Stimulated activated naive CD4-positive, alpha-beta T cell treated with Interleukin-2 at 50 U/mL for 16 hours (primary cell): ENCODE measurements around the gene VPS4B.
"Not testable (repeated sequence)": the region's sequence is repeated elsewhere in the genome, so short reads cannot be mapped to it uniquely, and the experiment has no call there.

Experiments used
- DNase-seq: peaks from one replicate; lab custom pipeline; 2025; lab: John Stamatoyannopoulos, UW

Gene VPS4B

DNA sequence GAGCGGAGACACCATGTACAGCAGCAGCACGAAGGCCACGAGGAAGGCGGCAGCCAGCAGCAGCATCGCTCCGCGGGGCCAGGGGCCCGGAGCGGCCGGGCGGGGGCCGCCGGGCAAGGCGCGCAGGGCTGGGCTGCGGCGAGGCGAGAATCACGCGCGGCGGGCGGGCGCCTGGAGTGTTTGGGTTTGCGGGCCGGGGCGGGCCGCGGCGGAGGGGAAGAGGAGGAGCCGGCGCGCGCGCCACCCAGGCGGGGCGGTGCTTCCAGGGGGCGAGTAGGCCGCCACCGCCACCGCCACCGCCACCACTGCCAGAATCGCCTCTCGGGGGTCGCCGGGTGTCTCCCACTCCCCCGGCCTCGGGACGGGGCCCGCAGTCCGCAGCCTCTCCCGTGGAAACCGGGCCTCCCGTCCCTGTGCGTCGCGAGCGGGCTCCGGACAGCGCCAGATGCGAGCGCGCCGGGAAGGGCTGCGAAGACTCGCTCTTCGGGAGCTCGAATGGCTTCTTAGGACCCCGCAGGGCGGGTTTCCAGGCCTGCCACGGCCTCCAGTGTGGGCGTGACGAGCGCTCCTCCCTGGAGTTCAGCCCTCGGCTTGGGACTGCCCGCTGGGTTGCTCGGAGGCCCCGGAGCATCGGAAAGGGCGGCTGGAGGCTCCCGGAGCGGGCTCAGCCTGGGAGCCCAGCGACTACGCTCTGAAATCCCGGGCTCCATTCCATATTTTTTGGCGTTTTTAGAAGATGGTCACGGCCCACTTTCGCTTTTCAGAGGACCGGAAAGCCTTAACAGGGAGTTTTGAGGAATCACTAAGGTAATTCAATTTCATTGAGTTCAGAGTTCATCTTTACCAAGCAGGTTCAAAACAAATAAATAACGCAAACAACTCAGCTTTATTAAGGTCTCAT, 55.0 kb downstream of the VPS4B start, which contains the start of gene KDSR:
KDSR (minus strand) TSS at position 154 of the 901 bp plus-strand sequence; CDS start at position 66, 88 bp downstream.
- peak; percentile 74 for DNase-seq

DNA sequence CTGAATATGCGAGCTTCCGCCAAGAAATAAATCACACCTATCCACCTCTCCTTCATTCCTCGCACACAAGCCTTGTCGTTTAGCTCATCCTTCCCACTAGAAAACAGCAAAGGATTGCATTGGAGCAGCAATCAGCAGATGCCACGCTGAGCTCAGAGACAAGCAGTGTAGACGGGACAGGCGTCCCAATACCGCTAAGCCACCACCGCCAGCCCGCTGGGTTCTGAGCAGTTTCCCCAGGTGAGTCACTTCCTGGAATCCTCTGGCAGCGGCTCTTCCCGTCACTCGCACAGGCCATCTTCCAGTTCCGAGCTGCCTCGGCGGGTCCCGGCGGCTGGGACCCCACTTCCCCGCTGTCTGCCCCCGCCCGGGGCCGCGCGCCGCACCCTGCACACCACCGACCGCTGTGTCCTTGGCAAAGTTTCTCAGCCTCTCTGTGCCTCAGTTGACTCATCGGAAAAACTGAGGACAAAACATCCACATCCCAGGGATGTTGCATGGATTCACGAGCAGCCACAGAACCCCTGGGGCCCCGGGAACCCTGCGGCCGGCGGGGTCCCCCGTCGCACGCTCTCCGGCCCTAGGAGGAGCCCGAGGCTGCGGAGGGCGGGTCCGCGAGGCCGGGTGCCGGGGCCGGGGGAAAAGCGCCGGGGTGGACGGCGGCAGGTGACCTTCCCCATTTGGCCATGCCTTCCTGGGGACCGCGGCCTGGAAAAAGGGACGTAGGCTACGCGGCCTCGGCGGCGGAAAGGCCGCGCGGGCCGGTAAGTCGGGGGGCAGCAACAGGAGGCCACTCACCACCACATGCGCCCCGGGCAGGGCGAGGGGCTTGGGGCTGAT, 55.8 kb downstream of the VPS4B start:
- peak; percentile 67 for DNase-seq

DNA sequence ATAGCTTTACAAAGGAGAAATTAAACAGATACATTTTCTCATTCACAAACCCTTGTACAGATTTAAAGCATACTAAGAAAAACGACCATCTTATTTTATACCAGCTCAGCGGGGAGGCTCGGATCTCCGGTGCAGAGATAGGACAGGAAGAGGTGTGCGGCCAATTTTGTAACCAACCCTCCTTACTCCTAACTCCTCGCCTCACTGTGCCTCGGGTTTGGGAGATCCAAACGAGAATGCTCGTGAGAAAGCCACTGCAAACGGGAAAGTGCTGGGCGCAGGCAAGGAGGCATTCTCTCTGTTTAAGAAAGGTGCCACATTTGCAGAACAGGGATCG, 56.4 kb downstream of the VPS4B start:
- no peak for DNase-seq

DNA sequence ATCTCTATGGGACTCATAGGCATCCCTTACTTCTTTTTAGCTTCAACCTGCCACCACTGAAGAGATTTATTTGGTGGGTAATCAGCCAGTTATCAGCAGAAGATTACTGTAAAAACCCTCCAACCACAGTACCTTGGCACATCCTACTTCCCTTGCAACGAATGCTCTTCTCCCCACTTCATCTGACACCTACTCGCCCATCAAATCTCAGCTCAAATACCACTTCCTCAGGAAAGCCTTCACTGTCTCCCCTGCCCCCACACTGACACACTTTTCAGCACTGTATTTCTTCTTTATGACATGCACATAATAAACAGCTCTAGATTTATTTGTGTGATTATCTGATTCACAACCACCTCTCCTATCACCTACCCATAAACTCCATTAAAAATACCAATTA, 58.3 kb downstream of the VPS4B start:
- peak; percentile 8 for DNase-seq

DNA sequence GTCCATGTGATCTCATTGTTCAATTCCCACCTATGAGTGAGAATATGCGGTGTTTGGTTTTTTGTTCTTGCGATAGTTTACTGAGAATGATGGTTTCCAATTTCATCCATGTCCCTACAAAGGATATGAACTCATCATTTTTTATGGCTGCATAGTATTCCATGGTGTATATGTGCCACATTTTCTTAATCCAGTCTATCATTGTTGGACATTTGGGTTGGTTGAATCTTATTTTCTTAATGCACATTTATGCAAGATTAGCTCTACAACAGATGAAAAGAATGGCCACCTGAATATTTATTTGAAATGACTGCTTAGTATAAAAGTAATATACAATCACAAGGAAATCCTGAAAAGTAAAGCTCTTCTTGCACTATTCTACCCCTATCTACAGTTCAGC, 58.9 kb downstream of the VPS4B start:
- not testable (repeated sequence) for DNase-seq

DNA sequence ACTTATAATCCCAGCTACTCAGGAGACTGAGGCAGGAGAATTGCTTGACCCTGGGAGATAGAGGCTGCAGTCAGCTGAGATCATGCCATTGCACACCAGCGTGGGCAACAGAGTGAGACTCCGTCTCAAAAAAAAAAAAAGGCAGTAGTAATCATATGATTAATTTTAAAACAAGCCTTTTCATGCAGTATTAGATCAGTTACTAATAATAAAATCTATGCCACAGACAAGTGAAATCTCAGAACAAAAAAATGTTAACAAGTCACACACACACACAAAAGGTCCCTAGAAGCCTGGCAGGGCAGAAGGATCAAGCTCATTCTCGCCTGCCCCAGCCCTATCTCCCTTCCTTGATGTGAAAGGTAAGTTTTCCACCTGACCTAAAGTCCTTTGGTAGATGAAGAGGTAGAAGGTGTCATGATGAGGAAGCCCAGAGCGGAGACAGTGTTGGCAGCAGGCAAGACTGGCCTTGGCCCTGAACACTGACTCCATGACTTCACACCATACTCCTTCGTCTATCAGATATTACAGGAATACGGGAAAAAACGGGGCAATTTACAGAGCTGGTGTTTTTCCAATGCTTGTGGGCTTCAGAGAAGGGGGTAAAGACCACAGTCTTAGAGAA, 65.9 kb downstream of the VPS4B start:
- DNase-seq, result no peak

DNA sequence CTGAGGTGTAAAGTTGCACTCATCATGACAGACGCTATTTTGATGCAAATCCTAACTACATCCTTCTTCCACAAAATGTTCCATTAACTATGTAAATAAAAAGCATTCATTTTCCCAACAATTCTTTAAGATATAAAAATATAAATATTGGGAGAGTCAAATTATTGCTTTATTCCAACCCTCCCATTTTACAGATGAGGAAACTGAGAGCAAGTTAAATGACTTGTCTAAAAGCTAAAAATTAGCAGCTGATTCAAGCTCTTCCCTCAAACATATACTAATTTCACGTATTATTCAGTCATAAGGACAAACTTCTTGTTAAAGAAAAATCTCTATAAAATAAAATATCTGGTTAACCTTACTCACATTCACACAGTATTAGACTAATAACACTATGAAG, 72.0 kb downstream of the VPS4B start:
- DNase-seq, result no peak

DNA sequence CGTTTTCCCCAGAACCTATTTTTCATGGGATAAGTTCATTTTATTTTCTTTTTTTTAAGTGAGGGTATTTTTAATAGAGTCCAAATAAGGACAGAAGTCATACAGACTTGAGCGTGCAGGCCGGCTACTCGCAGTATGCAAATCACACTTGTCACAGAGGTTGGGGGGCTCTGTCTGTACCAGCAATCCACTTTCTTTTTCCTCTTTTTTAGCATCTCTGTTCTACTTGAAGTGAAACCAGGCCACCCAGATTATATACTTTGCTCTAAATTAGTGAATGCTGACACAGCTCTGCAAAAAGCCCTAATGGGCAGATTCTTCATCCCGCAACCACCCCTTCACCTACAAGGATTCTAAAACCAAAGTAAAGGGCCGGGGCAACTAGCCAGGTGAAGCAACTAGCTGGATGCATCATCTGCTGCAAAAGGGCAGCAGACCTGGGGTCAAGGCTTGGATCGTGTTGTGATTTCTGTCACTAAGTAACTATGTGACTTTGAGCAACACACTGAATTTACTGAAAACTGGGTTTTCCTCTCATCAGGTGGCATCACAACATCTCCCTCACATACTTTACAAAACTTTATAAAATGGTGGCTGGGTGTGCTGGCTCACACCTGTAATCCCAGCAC, 73.7 kb downstream of the VPS4B start:
- no peak for DNase-seq

DNA sequence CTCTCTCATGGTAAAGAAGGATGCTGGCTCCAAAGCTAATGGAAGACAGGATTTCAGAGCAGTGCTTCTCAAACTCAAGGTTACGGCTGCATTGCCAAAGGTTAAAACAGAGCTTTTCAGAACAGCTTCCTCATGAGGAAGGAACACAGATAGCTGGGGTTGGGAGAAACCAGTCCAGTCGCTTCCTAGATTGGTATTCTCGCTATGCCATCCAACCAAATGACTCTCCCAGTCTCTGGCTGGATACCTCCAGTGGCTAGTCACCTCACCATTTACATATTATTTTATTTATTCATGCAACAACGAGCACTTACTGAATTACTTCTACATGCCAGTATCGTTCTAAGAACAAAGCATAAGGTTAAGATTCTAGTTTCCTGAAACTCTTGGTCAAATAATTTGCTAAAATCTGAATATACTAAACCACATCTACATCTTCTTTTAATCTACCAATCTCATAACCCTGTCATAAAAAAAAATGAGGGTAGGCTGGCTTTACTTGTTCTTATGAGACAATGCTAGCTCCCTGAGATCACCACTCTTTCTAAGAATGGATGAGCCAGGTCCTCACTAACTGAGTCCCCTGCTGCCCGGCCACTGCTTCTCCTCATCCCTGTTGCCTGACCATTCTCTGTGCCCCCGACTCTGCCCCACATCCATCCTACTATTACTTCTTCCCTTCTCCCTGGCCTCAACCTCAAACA, 75.6 kb downstream of the VPS4B start:
- no peak for DNase-seq

DNA sequence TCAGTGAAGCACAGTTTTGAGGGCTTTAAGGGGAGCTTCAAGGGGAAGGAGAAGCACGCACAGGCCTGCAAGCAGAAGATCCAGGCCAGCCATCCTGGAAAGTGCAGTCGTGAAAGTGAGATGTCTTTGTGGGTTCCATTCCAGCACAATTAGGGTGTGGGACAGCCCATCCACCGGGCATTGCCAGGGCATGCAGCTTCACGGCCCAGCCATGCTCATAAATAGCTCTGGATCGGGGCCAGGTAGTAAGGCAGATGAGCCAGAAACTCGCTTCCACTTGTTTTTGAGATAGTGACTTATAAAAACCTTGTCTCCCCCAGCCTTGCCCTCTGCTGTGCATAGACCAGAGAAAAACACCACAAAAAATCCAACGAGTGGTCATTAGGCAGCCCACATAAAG, 76.2 kb downstream of the VPS4B start:
- DNase-seq, result no peak

DNA sequence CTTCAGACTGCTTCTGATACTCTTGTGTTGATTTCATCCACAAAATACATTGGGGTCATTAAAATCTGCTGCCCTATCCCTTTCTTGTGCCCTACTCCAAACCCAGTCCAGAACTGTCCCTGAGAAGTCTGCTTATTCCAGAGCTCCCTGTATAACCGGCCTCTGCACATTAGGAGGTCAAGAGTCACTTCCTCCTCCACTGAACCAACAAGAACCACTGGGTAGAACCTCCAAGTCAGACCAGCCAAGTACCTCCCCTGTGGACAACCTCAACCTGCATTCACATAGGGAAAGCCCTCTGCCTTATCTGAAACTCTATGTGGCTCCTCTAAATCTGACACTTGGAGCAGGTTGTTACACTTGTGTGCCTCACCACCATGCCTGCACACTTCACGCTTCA, 77.4 kb downstream of the VPS4B start:
- DNase-seq, result no peak

DNA sequence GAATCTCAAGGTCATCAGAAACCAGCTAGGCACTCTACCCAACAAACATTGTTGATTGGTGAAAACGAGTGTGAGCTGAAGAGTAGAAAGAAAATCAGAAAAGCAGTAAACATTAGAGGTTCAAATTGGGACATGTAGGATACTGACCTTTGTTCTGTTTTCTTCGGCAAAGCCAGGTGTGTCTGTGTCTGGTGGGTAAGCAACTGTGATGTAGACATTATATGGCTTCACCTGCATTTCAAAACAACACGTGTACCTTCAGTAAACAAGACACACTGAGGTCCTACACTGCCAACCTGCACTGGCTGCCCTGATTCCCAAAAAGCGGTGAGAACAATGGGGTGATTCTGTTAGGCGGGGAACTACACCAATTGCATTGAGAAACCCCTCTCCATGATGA, 78.0 kb downstream of the VPS4B start:
- DNase-seq, result no peak

DNA sequence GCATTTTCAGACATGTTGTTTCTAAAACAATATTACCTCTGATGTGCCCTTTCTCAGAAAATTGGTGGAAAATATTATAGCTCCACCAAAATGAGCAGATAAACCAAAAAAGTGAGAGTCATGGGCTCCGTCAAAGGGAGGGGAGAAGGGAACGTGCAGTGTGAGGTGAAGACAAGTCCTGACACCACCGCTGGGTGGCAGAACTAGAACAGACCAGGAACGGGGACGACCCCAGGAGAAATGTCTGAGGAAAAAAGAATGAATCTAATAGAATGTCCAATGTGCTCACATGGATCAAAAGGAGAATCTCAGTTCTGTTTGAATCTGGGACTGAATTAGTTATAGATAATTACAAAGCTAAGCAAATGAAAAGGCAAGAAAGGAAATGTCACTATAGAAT, 80.1 kb downstream of the VPS4B start:
- no peak for DNase-seq

DNA sequence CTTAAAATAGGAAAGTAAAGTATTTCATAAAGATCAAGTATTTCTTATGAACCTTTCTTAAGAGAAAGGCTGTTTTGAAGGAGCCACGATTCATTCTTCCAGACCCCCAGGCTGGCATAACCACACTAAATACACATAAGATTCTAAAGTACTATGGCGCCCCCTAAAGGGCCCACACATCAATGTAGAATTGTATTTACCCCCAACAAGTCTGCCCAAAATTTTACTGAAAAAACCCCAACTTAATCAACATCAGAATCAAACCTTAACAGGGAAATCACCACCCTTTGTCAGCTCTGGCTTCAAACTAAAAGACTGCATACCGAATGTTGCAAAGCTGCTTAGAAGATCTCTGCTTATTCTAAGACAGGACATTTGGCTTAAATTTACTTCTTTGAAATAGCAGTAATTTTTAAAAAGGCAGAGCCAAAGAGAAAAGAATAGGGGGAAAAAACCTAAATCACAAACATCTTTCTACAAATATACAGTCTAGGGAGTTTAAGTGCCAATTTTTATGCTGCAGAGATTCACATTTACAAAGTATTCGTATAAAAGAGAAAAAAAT, 82.3 kb downstream of the VPS4B start:
- DNase-seq, result peak; percentile 14
